ENCODE data around the gene MICAL3.
"Not testable (repeated sequence)": the region's sequence is repeated elsewhere in the genome, so short reads cannot be mapped to it uniquely, and the experiment has no call there.

MICAL3 gene

GRCh38 chr22:17876878-17877855 is 147.2 kb downstream of the MICAL3 start:
- not testable (repeated sequence) for DNase-seq

DNA sequence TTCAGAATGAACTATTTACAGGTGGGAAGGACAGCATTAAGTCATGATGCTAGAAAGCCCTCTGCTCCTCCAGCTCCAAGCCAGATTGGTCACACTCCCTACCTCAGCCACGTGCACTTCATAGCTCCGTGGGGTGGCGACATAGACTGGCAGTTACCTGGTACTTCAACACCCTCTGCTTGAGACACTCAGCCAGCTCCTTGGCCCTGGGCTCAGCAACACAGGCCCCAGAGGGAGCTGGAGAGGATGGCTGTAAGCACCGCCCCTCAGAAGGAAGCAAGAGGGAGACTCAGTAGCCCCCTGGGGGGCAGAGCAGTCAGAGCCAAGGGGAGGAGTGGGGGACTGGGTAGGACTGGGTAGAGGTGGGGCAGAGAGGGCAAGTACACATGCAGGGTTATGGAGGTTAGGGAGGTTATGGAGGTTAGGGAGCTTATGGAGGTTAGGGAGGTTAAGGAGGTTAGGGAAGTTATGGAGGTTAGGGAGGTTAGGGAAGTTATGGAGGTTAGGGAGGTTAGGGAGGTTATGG is 148.0 kb downstream of the MICAL3 start:
- no peak for DNase-seq

- DNase-seq = no peak
Measured at GRCh38 chr22:17875631-17876030, 148.7 kb downstream of the MICAL3 start.

GRCh38 chr22:17875156-17875555 is 149.2 kb downstream of the MICAL3 start:
- DNase-seq = no peak

DNA sequence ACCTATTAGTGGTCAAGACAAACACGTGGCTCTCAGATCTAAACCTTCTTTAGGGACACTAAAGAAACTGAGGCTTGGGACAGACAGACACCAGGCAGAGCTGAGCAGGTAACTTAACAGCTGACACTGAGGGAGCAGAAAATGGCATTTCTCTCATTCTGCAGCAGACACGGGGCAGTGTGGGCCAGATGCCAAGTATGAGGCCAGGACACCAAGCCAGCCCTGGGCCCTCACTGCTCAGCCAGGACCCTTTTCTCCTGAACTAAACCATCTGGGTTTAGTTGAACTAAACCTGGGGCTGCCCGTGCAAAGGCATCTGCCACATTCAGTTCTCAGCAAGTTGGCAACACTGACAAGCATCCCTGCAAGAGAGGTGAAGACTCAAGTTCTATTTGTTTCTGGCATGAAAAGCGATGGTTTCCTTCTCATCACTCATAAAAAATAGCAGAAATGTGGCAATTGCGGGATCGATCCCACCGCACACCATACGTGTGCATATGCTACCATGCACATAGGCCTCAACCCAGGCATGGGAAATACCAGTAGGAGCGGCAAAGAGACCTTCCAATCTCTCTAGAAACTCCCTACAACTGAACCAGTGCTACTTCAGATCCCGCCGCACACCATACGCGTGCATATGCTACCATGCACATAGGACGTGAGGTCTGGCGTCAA is 150.0 kb downstream of the MICAL3 start:
- DNase-seq = no peak

- no peak for DNase-seq
Measured at GRCh38 chr22:17873804-17874203, 150.6 kb downstream of the MICAL3 start.

DNA sequence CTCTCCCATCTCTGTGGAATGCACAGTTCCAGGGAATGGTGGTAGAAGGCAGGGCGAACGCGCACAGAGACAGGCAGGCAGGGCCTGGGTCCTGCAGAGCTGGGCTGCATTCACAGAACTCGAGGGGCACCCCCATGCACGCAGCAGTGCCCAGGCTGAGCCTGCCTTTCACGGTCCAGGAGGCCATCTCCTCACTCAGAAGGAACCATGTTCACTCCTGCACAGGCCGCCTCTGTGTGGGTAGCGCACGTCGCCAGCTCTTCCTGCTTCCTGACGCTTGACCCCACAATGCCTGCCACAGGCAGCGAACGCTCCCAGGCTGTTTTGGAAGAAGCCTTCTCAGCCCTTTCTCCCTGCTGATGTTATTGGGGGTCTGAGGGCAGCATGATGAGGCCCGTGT is 151.2 kb downstream of the MICAL3 start:
- DNase-seq = no peak

GRCh38 chr22:17872471-17872870 is 151.9 kb downstream of the MICAL3 start:
- DNase-seq = no peak

GRCh38 chr22:17871726-17872458 is 152.5 kb downstream of the MICAL3 start:
- DNase-seq = no peak

GRCh38 chr22:17870407-17870806 is 154.0 kb downstream of the MICAL3 start:
- DNase-seq = no peak

GRCh38 chr22:17869285-17870096 is 154.9 kb downstream of the MICAL3 start:
- DNase-seq = no peak

- DNase-seq = no peak
Measured at GRCh38 chr22:17868771-17869170, 155.6 kb downstream of the MICAL3 start.

DNA sequence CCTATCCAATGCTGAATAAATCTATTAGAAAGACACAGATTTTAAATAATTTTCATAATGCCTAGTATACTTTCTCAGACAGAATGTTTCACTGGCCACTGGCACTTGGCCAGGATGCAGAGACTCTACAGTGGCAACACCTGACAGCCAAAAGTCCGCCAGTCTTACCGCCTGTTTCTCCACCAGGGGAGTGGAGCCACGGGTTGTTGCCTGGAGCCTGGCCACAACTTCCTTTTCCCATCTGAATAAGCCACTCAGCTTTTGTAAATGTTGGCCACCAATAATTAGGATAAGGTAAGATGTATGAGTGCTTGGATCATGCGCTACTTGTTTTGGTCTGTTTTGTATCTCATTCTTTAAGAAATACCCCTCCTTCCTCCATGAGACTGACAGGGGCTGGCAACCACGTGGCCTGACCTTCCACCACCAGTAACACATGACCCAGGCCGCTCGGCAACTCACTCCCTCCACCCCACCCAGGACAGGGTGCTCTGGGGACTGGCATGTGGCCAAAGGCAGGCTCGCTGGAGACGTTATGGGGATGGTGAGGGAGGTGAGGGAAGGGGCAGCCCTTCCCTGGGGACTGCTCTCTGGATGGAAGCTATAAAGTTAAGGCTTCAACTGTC is 157.1 kb downstream of the MICAL3 start:
- no peak for DNase-seq

DNA sequence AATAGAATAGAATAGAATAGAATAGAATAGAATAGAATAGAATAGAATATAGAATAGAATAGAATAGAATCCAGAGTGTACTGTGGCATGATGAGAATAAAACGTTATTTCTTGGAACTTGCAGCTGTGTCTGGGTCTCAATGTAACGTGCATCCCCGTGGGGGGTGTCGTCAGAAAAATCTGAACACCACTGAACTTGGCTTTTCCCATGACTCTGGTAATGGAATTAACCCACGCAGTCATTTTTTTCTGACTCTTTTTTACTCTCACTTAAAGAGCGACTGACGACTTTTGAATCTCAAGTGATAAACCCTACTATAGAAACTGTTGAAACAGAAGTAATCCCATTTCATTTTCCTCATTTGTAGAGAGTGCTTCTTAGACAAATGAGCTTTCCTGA is 157.7 kb downstream of the MICAL3 start:
- no peak for DNase-seq

DNA sequence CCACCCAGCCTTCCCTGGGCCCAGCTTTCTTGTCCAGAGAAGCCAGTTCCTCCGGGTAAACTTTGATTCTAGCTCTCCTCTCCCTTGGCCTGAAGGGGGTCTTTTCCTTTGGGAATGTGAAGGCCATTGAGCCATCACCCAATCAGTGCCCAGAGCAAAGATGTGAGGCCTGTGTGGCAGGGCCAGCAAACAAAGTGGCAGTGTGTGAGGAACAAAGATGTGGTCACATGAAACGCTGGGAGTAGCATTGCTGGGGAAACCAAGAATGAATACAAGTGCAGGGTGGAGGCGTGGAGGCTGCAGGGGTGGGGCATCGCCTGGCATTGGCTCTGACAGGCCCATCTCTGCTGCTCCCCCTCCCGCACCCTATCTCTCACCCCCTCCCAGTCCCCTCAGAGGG is 158.2 kb downstream of the MICAL3 start:
- no peak for DNase-seq

DNA sequence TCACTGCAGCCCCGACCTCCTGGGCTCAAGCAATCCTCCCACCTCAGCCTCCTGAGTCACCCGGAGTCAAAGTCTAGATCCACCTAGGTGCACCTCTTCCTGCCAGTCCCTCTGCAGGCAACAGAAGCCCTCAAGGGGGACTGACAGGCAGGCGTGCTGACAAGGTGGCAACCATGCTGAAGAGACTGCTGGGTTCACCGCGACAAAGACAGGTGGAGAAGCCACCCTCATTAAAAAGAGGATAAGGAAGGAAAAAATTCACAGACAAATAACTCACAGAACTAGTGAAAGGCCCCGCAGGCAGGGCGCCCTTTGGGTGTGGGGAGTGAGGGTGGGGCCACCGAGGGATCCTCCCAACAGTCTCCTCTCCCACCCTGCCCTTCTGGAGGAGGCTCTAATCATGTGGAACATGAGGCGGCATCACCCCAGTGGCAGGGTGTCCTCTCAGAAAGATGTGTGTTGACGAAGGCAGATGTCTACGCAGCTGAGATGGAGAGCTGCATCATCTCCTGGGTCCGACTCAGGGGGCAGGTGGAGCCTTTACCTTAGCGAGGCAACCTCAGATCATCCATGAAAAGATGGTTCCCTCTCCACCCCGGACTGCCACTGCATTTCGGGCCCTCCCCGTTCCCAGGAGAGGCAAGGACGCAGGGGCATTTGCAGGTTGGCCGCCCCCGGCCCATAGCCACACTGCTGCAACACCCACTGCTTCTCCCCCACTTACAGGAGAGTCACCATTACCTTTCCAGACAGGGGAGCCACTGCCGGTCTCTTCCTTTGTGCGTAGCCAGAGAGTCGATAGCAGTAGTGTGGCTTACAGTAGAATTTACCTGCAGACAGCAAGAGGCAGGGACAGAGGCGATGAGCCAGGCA is 158.9 kb downstream of the MICAL3 start:
- no peak for DNase-seq

DNA sequence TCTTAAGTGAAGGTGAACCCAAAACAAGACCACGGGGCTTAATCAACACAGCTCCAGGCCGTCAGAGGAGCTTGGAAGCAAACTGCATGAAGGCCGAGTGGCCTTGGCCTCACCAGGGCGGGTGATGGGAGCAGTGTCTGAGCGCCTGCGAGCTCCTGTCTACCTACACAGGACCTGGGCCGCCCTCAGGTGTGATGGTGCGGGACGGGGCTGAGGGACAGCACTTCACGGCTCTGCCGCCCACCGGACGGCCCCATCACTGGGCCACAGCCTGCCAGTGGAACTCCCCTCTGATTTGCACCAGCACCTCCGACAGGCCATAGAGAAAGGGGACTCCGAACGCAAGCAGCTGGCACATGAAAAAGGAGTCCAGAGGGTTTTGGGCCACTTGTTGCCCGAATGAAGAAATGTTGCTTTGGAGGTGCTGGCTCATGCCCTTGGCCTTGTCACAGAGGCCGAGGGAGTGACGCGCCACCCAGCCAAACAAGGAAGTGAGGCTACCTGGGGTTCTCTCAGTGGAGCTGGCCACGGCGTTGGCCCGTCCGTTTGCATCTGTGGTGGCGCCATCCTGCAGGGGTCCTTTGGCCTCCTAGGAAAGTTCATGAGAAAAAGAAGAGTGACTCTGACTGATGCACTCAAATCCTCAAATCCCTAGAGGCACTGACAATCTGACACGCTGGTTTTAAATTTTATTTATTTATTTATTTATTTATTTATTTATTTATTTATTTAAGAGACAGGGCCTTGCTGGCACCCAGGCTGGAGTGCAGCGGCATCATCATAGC is 159.8 kb downstream of the MICAL3 start:
- no peak for DNase-seq

DNA sequence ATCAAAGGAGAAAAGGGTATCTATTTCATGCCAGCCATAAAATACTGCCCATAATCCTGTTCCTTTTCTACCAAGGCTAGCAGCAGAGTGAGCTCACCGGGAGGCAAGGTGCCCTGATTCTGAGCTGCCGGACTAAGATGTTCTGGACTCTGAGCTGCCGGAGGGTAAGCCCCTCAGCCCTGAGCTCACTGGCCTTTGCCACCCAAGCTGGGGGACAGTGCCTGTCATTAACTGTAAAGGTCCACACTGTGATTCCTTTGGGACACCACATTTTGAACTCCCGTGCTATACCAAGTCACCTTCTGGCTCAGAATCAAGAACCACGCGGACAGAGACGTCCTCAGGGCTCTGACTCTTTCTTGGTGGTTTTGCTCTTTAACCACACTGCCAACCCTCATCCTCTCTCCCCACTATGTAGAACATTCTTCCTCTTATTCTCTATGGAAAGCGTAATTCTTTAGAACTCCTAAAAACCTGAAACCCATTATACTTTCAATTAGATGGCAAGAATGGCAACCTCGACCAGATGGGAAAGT is 161.6 kb downstream of the MICAL3 start:
- DNase-seq = no peak

DNA sequence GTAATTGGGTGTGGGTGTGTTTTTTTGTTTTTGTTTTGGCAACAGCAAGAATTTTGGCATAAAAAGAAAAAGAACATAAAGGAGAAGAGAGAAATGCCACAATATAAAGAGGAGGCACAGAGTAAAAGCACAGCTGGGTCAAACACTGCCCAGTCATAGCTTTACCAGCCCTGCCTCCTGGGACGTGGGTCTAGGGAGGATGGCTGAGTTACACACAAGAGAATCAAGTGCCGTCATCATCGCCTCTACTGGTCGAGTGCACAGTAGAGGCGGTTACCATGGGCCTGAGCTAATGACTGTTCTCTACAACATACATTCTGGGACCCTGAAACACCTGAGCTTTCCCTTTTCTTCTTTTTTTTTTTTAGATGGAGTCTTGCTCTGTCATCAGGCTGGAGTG is 162.5 kb downstream of the MICAL3 start:
- no peak for DNase-seq
